ENCODE results near the gene MATN3.
A peak's percentile ranks its signal among the peaks of the same experiment; 100 is the strongest.

DNA sequence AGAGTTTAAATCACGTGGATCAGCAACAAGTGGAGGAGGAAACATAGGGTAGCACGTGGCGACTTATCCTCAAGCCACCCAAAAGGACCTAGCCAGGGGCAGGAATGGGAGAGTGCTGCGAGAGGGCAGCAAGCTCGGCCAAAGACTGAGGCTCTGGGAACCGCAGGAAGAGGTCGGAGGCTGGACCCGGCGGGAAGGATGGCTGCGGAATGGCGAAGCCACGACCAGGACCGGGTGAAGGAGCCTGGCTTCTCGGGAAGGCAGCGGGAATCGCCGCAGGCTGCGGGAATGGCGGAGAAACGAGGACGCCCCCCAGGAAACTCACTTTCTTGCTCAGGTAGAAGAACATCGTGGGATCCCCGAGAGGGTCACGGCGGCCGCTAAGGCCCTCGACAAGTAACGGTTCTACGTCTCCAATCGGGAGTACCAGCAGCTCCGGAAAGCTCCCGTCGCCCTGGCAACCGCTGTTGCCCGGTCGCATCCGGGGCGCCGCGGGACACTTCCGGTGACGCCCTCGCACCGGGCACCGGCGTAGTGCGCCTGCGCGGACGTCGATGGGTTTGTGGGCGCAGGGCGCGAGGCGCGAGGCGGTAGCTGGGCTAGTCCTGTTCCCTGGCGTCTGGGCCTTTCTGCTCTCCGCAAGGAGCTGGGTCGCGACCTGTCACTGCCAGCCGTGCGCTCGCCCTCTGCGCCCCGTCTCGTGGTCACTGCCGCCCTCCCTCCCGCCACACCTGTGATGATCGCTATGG is 22.6 kb downstream of the MATN3 start, which contains the start of gene WDR35:
- TF ChIP-seq, protein P1, sequence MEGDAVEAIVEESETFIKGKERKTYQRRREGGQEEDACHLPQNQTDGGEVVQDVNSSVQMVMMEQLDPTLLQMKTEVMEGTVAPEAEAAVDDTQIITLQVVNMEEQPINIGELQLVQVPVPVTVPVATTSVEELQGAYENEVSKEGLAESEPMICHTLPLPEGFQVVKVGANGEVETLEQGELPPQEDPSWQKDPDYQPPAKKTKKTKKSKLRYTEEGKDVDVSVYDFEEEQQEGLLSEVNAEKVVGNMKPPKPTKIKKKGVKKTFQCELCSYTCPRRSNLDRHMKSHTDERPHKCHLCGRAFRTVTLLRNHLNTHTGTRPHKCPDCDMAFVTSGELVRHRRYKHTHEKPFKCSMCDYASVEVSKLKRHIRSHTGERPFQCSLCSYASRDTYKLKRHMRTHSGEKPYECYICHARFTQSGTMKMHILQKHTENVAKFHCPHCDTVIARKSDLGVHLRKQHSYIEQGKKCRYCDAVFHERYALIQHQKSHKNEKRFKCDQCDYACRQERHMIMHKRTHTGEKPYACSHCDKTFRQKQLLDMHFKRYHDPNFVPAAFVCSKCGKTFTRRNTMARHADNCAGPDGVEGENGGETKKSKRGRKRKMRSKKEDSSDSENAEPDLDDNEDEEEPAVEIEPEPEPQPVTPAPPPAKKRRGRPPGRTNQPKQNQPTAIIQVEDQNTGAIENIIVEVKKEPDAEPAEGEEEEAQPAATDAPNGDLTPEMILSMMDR (IDR thresholded peaks at IDR 0.05; ENCODE audit: low read depth, low read length, missing input control): no peak
- TF ChIP-seq REST (IDR thresholded peaks at IDR 0.05): peak; percentile 95
- TF ChIP-seq, protein P2, sequence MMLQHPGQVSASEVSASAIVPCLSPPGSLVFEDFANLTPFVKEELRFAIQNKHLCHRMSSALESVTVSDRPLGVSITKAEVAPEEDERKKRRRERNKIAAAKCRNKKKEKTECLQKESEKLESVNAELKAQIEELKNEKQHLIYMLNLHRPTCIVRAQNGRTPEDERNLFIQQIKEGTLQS (IDR thresholded peaks at IDR 0.05): no peak
- TF ChIP-seq YY1 (IDR thresholded peaks at IDR 0.05): peak; percentile 46
- no peak for TF ChIP-seq JUND (IDR thresholded peaks at IDR 0.05)
- no peak for TF ChIP-seq RAD21 (IDR thresholded peaks at IDR 0.05)

Measured in liver (tissue), 3 donors.